ENCODE measurements around the gene RRP7A.

DNA sequence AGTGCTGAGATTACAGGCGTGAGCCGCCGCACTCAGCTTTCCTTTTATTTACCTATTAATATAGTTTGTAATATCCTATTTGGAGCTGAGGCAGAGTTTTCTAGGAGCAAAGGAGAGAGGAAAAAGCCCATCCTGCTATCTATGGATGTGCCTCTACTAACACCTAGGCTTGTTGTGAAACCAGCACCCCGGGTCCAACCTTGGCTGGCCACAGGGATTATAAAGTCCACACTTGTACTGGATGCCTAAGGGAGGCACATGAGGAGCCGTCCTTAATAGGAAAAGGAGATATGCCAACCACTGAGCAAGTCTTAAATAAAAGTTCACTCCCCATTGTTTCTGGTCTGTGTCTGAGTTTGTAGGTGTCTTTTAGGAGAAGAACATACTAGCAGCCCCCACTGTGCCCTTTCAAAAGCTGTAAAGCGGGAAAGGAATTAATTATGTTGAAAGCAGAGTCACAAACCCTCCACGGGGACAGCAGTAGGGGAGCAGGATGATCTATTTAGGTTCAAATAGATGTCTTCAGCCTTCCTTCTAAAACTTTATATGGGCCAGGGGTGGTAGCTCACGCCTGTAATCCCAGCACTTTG, 29.3 kb downstream of the RRP7A start:
- TF ChIP-seq POLR2A (IDR thresholded peaks at IDR 0.05): no peak
- TF ChIP-seq, protein P1, sequence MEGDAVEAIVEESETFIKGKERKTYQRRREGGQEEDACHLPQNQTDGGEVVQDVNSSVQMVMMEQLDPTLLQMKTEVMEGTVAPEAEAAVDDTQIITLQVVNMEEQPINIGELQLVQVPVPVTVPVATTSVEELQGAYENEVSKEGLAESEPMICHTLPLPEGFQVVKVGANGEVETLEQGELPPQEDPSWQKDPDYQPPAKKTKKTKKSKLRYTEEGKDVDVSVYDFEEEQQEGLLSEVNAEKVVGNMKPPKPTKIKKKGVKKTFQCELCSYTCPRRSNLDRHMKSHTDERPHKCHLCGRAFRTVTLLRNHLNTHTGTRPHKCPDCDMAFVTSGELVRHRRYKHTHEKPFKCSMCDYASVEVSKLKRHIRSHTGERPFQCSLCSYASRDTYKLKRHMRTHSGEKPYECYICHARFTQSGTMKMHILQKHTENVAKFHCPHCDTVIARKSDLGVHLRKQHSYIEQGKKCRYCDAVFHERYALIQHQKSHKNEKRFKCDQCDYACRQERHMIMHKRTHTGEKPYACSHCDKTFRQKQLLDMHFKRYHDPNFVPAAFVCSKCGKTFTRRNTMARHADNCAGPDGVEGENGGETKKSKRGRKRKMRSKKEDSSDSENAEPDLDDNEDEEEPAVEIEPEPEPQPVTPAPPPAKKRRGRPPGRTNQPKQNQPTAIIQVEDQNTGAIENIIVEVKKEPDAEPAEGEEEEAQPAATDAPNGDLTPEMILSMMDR (IDR thresholded peaks at IDR 0.05): no peak
